ENCODE measurements around the gene PHF21B.

PHF21B gene

DNA sequence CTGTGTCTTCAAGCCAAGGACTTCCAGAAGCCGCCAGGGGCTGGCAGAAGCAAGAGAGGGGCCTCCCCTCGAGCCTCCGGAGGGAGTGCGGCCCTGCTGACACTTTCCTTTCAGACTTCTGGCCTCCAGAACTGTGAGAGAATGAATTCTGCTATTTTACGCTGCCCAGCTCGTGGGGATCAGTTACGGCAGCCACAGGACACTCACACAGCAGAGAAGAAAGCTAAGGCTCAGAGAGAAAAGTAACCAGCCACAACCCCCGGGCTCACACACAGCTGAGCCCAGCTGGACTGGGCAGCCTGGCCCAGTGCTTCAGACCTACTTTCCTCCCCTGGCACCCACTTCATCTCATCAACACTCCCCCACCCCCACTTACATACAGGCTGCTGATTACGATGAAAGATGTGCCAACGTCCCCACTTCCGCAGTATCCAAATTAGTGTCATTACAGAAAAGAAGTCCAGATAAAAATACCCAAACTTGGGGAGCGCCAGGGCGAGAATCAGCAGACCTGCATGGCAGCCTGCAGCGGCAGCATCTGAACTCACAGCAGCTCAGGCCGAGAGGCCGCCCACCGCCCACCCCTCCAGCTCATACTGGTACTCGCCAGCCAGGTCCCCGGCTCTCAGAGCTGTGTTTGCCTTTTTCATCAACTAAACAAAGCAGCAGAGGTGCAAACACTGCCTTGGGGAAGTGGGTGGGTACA is 15.3 kb downstream of the PHF21B start:
- Histone ChIP-seq H3K36me3 (ENCODE audit: insufficient read depth, low read length) (no peaks in the 10 kb centered on the region), H2AFZ (ENCODE audit: low read length) (no peak overlapping the region), H4K20me1 (ENCODE audit: insufficient read depth, low read length) (no peaks in the 10 kb centered on the region), H3K4me3 (ENCODE audit: low read depth, low read length, poor library complexity, severe bottlenecking) (no peak overlapping the region), H3K27ac (ENCODE audit: low read depth, low read length, poor library complexity, severe bottlenecking) (no peak overlapping the region), H3K9me3 (ENCODE audit: low read length) (no peaks in the 10 kb centered on the region), H3K9ac (ENCODE audit: low read length) (no peak overlapping the region), H3K4me2 (ENCODE audit: low read length) (no peak overlapping the region), H3F3A (ENCODE audit: insufficient read depth, low read length) (no peaks in the 10 kb centered on the region), H3K27me3 (ENCODE audit: insufficient read depth, low read length) (no peaks in the 10 kb centered on the region), H3K4me1 (ENCODE audit: insufficient read depth, low read length, severe bottlenecking) (no peaks in the 10 kb centered on the region), H3K9me2 (ENCODE audit: low read depth, low read length) (no peaks in the 10 kb centered on the region), H3K79me2 (ENCODE audit: insufficient read depth, low read length) (no peaks in the 10 kb centered on the region)
- no peak for TF ChIP-seq EZH2 (IDR thresholded peaks at IDR 0.05; ENCODE audit: borderline replicate concordance, low read length)
- TF ChIP-seq, protein P1, sequence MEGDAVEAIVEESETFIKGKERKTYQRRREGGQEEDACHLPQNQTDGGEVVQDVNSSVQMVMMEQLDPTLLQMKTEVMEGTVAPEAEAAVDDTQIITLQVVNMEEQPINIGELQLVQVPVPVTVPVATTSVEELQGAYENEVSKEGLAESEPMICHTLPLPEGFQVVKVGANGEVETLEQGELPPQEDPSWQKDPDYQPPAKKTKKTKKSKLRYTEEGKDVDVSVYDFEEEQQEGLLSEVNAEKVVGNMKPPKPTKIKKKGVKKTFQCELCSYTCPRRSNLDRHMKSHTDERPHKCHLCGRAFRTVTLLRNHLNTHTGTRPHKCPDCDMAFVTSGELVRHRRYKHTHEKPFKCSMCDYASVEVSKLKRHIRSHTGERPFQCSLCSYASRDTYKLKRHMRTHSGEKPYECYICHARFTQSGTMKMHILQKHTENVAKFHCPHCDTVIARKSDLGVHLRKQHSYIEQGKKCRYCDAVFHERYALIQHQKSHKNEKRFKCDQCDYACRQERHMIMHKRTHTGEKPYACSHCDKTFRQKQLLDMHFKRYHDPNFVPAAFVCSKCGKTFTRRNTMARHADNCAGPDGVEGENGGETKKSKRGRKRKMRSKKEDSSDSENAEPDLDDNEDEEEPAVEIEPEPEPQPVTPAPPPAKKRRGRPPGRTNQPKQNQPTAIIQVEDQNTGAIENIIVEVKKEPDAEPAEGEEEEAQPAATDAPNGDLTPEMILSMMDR (IDR thresholded peaks at IDR 0.05; ENCODE audit: low read length): no peak

DNA sequence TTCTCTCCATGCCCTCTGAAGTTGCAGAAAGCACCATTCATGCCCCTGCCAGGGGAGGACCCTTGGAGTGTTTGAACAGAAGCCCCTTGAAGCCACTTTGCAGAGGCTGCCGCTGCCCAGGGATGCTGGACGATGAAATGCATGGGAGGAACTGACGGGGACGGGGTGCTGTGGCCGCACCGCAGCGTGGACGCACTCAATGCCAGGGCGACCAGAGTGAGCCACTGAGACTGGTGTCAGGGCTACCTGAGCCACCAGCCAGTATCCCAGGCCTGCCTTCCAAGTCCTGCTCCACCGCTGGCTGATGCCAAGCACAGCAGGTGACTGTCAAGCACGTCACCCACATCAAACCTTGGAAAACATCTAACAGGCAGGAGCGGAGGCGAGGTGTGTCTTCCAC is 17.6 kb downstream of the PHF21B start:
- H3K4me1 ChIP-seq (ENCODE audit: insufficient read depth, low read length, severe bottlenecking): no peaks in the 10 kb centered on the region
- no peak overlapping the region for H2AFZ ChIP-seq (ENCODE audit: low read length)
- TF ChIP-seq EZH2 (IDR thresholded peaks at IDR 0.05; ENCODE audit: borderline replicate concordance, low read length): no peak
- TF ChIP-seq, protein P1 (IDR thresholded peaks at IDR 0.05; ENCODE audit: low read length): no peak
- no peaks in the 10 kb centered on the region for H3F3A ChIP-seq (ENCODE audit: insufficient read depth, low read length)
- no peak overlapping the region for H3K27ac ChIP-seq (ENCODE audit: low read depth, low read length, poor library complexity, severe bottlenecking)
- no peak overlapping the region for H3K4me2 ChIP-seq (ENCODE audit: low read length)
- no peaks in the 10 kb centered on the region for H3K9me3 ChIP-seq (ENCODE audit: low read length)
- no peak overlapping the region for H3K9ac ChIP-seq (ENCODE audit: low read length)
- H3K9me2 ChIP-seq (ENCODE audit: low read depth, low read length): no peaks in the 10 kb centered on the region
- H3K27me3 ChIP-seq (ENCODE audit: insufficient read depth, low read length): no peaks in the 10 kb centered on the region
- H3K79me2 ChIP-seq (ENCODE audit: insufficient read depth, low read length): no peaks in the 10 kb centered on the region
- H3K4me3 ChIP-seq (ENCODE audit: low read depth, low read length, poor library complexity, severe bottlenecking): no peak overlapping the region
- no peaks in the 10 kb centered on the region for H3K36me3 ChIP-seq (ENCODE audit: insufficient read depth, low read length)
- no peaks in the 10 kb centered on the region for H4K20me1 ChIP-seq (ENCODE audit: insufficient read depth, low read length)

DNA sequence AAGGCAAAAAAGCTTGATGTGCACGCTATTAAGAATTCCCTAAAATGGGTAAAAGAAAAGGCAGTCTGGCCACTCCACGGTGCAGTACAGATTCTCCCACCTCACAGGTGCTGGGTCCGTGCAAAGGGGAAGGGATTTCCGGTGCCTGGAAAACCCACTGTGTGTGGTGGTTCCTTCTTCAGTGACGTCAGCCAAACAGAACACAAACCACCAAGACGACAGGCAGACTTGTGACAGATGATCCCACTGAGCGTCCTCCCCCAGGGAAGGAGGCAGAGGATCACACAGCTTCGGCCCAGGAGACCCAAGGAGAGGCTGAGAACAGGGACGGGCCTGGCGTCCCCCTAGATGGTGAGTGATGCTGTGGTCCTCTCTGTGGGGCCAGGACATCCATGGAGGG is 18.6 kb downstream of the PHF21B start:
- Histone ChIP-seq H2AFZ (ENCODE audit: low read length) (no peak overlapping the region), H3K27me3 (ENCODE audit: insufficient read depth, low read length) (no peaks in the 10 kb centered on the region), H3K9me3 (ENCODE audit: low read length) (no peaks in the 10 kb centered on the region), H3F3A (ENCODE audit: insufficient read depth, low read length) (no peaks in the 10 kb centered on the region), H3K4me3 (ENCODE audit: low read depth, low read length, poor library complexity, severe bottlenecking) (no peak overlapping the region), H3K27ac (ENCODE audit: low read depth, low read length, poor library complexity, severe bottlenecking) (no peak overlapping the region), H3K9ac (ENCODE audit: low read length) (no peak overlapping the region), H4K20me1 (ENCODE audit: insufficient read depth, low read length) (no peaks in the 10 kb centered on the region), H3K79me2 (ENCODE audit: insufficient read depth, low read length) (no peaks in the 10 kb centered on the region), H3K4me2 (ENCODE audit: low read length) (no peak overlapping the region), H3K9me2 (ENCODE audit: low read depth, low read length) (no peaks in the 10 kb centered on the region), H3K4me1 (ENCODE audit: insufficient read depth, low read length, severe bottlenecking) (no peaks in the 10 kb centered on the region), H3K36me3 (ENCODE audit: insufficient read depth, low read length) (no peaks in the 10 kb centered on the region)
- TF ChIP-seq, protein P1 (IDR thresholded peaks at IDR 0.05; ENCODE audit: low read length): no peak
- TF ChIP-seq EZH2 (IDR thresholded peaks at IDR 0.05; ENCODE audit: borderline replicate concordance, low read length): no peak
